ENCODE measurements around the gene CLMP. TPM values are rescaled to one million over a fixed set of nuclear protein-coding genes. Genes with fewer than 3 reads are reported as not detected.

The CLMP gene
- total RNA-seq, 4 donors from 2014 or later: 23.6 to 49.4 (median 38.0) TPM

- Histone ChIP-seq H3K27ac (no peak overlapping the region), H3K4me1 (peaks cover 0 to 6% (median 2%) of the 10 kb centered on the region in 4 donors), H3K27me3 (no peaks in the 10 kb centered on the region), H3K4me3 (no peak overlapping the region), H3K36me3 (no peaks in the 10 kb centered on the region), H3K9me3 (no peaks in the 10 kb centered on the region)
- TF ChIP-seq, protein P1, sequence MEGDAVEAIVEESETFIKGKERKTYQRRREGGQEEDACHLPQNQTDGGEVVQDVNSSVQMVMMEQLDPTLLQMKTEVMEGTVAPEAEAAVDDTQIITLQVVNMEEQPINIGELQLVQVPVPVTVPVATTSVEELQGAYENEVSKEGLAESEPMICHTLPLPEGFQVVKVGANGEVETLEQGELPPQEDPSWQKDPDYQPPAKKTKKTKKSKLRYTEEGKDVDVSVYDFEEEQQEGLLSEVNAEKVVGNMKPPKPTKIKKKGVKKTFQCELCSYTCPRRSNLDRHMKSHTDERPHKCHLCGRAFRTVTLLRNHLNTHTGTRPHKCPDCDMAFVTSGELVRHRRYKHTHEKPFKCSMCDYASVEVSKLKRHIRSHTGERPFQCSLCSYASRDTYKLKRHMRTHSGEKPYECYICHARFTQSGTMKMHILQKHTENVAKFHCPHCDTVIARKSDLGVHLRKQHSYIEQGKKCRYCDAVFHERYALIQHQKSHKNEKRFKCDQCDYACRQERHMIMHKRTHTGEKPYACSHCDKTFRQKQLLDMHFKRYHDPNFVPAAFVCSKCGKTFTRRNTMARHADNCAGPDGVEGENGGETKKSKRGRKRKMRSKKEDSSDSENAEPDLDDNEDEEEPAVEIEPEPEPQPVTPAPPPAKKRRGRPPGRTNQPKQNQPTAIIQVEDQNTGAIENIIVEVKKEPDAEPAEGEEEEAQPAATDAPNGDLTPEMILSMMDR (IDR thresholded peaks at IDR 0.05): no peak
- TF ChIP-seq EP300 (IDR thresholded peaks at IDR 0.05; ENCODE audit: low read depth) (no peak), POLR2A (IDR thresholded peaks at IDR 0.05) (no peak), POLR2AphosphoS5 (IDR thresholded peaks at IDR 0.05) (no peak)
- WGBS, 2 donors (ENCODE audit: low coverage in 1 of 2): 82 to 86% methylated on average over 3 to 4 of the region's 4 CpGs
- intact Hi-C loops (cut with DNase I; ENCODE audit: low total_unique reads): no loop called here
- DNase-seq: no peak
- in situ Hi-C loops (cut with MboI; ENCODE audit: low pct_ligation_motif_present in 1 of 4, low pct_unique_long_range_greater_than_20kb in 1 of 4, low sequenced_read_pairs in 3 of 4): no loop called here
These were observed 46.1 kb downstream of the CLMP start for GRCh38 chr11:123148965-123149364.

DNA sequence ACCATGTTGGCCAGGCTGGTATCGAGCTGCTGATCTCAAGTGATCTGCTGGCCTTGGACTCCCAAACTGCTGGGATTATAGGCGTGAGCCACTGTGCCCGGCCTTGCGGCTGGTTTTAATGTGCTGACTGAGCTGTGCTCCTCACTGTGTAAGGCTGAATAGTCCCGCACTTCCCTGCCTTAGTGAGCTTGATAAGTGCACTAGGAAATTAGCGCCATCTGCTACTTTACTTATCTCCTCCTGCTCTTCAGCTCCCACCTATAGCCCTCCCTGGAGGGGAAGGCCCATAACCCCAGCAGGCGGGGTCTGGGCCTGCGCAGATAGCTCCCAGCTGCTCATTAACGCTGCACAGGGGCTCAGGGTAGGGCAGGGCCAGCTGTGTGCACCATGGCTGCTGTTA lies 49.4 kb downstream of the CLMP start:
- Histone ChIP-seq H3K27me3 (no peaks in the 10 kb centered on the region), H3K4me1 (peaks cover 0 to 6% (median 2%) of the 10 kb centered on the region in 4 donors), H3K36me3 (no peaks in the 10 kb centered on the region), H3K4me3 (no peak overlapping the region), H3K27ac (peak overlapping the region in 2 of 4 donors; percentile 0 to 11), H3K9me3 (no peaks in the 10 kb centered on the region)
- in situ Hi-C loops (cut with MboI; ENCODE audit: low pct_ligation_motif_present in 1 of 4, low pct_unique_long_range_greater_than_20kb in 1 of 4, low sequenced_read_pairs in 3 of 4): no loop called here
- DNase-seq: no peak
- TF ChIP-seq POLR2AphosphoS5 (IDR thresholded peaks at IDR 0.05) (no peak), EP300 (IDR thresholded peaks at IDR 0.05; ENCODE audit: low read depth) (no peak), POLR2A (IDR thresholded peaks at IDR 0.05) (no peak)
- TF ChIP-seq, protein P1 (IDR thresholded peaks at IDR 0.05): no peak
- 68 to 75% methylated on average over 3 to 9 of the region's 9 CpGs for WGBS, 2 donors (ENCODE audit: low coverage in 1 of 2)
- intact Hi-C loops (cut with DNase I; ENCODE audit: low total_unique reads): no loop called here

- H3K27ac ChIP-seq: peak overlapping the region in 2 of 4 donors; percentile 0 to 11
- intact Hi-C loops (cut with DNase I; ENCODE audit: low total_unique reads): no loop called here
- WGBS, 2 donors (ENCODE audit: low coverage in 1 of 2): 29 to 55% methylated on average over 5 to 13 of the region's 13 CpGs
- in situ Hi-C loops (cut with MboI; ENCODE audit: low pct_ligation_motif_present in 1 of 4, low pct_unique_long_range_greater_than_20kb in 1 of 4, low sequenced_read_pairs in 3 of 4): no loop called here
- DNase-seq: no peak
- peaks cover 0 to 6% (median 2%) of the 10 kb centered on the region in 4 donors for H3K4me1 ChIP-seq
- no peak overlapping the region for H3K4me3 ChIP-seq
- H3K36me3 ChIP-seq: no peaks in the 10 kb centered on the region
- TF ChIP-seq POLR2AphosphoS5 (IDR thresholded peaks at IDR 0.05) (no peak), EP300 (IDR thresholded peaks at IDR 0.05; ENCODE audit: low read depth) (no peak), POLR2A (IDR thresholded peaks at IDR 0.05) (no peak)
- TF ChIP-seq, protein P1 (IDR thresholded peaks at IDR 0.05): no peak
- no peaks in the 10 kb centered on the region for H3K27me3 ChIP-seq
- no peaks in the 10 kb centered on the region for H3K9me3 ChIP-seq
These were observed 49.8 kb downstream of the CLMP start for GRCh38 chr11:123145220-123145619.

- TF ChIP-seq EP300 (IDR thresholded peaks at IDR 0.05; ENCODE audit: low read depth): no peak
- no peak for TF ChIP-seq POLR2A (IDR thresholded peaks at IDR 0.05)
- TF ChIP-seq, protein P1 (IDR thresholded peaks at IDR 0.05): no peak
- peaks cover 0 to 6% (median 2%) of the 10 kb centered on the region in 4 donors for H3K4me1 ChIP-seq
- no peak for DNase-seq
- no peaks in the 10 kb centered on the region for H3K36me3 ChIP-seq
- 71 to 78% methylated on average over 2 to 3 of the region's 3 CpGs for WGBS, 2 donors (ENCODE audit: low coverage in 1 of 2)
- no peak overlapping the region for H3K4me3 ChIP-seq
- H3K9me3 ChIP-seq: no peaks in the 10 kb centered on the region
- intact Hi-C loops (cut with DNase I; ENCODE audit: low total_unique reads) (no loop called here), in situ Hi-C loops (cut with MboI; ENCODE audit: low pct_ligation_motif_present in 1 of 4, low pct_unique_long_range_greater_than_20kb in 1 of 4, low sequenced_read_pairs in 3 of 4) (no loop called here)
- H3K27me3 ChIP-seq: no peaks in the 10 kb centered on the region
- H3K27ac ChIP-seq: no peak overlapping the region
These were observed 50.3 kb downstream of the CLMP start for GRCh38 chr11:123144707-123145106.

Measured in transverse colon (tissue), 4 donors.